DMS114 treated with DMSO at 0.1 percent for 48 hours (cell line): ENCODE measurements around the gene DENND2C.
A peak's percentile ranks its signal among the peaks of the same experiment; 100 is the strongest.
"Not testable (repeated sequence)": the region's sequence is repeated elsewhere in the genome, so short reads cannot be mapped to it uniquely, and the experiment has no call there.

Source experiments
- DNase-seq: peaks from one replicate; lab custom pipeline; 2025; ENCODE audit not compliant: unreplicated experiment; lab: John Stamatoyannopoulos, UW

The DENND2C gene

GRCh38 chr1:114609026-114609425 lies 60.8 kb downstream of the DENND2C start:
- no peak for DNase-seq

- no peak for DNase-seq
Measured at GRCh38 chr1:114607223-114607622, 62.6 kb downstream of the DENND2C start.

GRCh38 chr1:114597949-114598348 lies 71.9 kb downstream of the DENND2C start:
- no peak for DNase-seq

- DNase-seq = no peak
Measured at GRCh38 chr1:114595602-114596001, 74.2 kb downstream of the DENND2C start.

GRCh38 chr1:114594046-114594445 lies 75.8 kb downstream of the DENND2C start:
- DNase-seq = no peak

GRCh38 chr1:114589122-114589521 lies 80.7 kb downstream of the DENND2C start:
- DNase-seq = no peak

GRCh38 chr1:114588196-114588689 lies 81.6 kb downstream of the DENND2C start:
- no peak for DNase-seq

- DNase-seq = no peak
Measured at GRCh38 chr1:114587203-114587991, 82.5 kb downstream of the DENND2C start.

GRCh38 chr1:114586513-114587047 lies 83.3 kb downstream of the DENND2C start:
- no peak for DNase-seq

- DNase-seq = no peak
Measured at GRCh38 chr1:114585231-114585630, 84.6 kb downstream of the DENND2C start.

- DNase-seq = peak; percentile 99
Measured at GRCh38 chr1:114581335-114582287, 88.2 kb downstream of the DENND2C start, which contains the start of gene BCAS2. BCAS2 (minus strand) TSS chr1:114581615; CDS start chr1:114581591, 24 bp downstream.

- no peak for DNase-seq
Measured at GRCh38 chr1:114574365-114574764, 95.5 kb downstream of the DENND2C start.

- no peak for DNase-seq
Measured at GRCh38 chr1:114564141-114564540, 105.7 kb downstream of the DENND2C start.

GRCh38 chr1:114562978-114563510 lies 106.8 kb downstream of the DENND2C start:
- DNase-seq = not testable (repeated sequence)

- DNase-seq = no peak
Measured at GRCh38 chr1:114561333-114561732, 108.5 kb downstream of the DENND2C start.

GRCh38 chr1:114559356-114559755 lies 110.5 kb downstream of the DENND2C start:
- DNase-seq = no peak

- no peak for DNase-seq
Measured at GRCh38 chr1:114558544-114558943, 111.3 kb downstream of the DENND2C start.

- DNase-seq = no peak
Measured at GRCh38 chr1:114554577-114554976, 115.3 kb downstream of the DENND2C start.

- no peak for DNase-seq
Measured at GRCh38 chr1:114552106-114552639, 117.7 kb downstream of the DENND2C start.

GRCh38 chr1:114551400-114551799 lies 118.4 kb downstream of the DENND2C start:
- no peak for DNase-seq

GRCh38 chr1:114550336-114550735 lies 119.5 kb downstream of the DENND2C start:
- DNase-seq = no peak
